Measurements from ENCODE around the gene FGD2.

The FGD2 gene, protein sequence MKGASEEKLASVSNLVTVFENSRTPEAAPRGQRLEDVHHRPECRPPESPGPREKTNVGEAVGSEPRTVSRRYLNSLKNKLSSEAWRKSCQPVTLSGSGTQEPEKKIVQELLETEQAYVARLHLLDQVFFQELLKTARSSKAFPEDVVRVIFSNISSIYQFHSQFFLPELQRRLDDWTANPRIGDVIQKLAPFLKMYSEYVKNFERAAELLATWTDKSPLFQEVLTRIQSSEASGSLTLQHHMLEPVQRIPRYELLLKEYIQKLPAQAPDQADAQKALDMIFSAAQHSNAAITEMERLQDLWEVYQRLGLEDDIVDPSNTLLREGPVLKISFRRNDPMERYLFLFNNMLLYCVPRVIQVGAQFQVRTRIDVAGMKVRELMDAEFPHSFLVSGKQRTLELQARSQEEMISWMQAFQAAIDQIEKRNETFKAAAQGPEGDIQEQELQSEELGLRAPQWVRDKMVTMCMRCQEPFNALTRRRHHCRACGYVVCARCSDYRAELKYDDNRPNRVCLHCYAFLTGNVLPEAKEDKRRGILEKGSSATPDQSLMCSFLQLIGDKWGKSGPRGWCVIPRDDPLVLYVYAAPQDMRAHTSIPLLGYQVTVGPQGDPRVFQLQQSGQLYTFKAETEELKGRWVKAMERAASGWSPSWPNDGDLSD

DNA sequence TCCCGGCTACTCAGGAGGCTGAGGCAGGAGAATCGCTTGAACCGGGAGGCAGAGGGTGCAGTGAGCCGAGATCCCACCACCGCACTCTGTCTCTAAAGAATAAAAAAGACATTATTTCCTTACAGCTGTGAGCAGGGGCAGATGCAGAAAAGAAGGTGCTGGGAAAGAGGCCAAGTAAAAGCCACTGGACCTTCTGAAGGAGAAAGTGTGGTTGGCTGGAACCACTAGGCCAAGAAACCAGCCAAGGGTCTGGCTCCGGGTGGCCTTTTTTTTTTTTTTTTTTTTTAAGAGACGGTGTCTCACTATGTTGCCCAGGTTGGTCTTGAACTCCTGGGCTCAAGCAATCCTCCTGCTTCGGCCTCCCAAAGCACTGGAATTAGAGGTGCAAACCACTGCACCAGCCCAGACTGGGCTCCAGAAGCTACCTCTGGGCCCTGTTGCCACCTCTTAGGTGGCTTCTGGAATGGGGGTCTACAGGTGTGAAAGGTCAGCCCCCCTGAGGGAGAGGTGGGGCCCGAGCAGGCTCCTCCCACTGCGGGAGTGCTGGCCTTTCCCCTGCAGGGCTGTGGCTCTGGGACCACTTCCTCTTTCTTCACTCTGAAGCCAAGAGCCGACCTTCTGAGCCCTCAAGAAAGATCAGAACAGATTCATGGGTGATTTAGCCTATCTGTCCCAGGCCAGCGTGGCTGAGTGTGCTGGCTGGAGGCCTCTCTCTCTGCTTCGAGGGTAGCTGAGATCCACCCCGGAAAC is at the start of gene FGD2:
Gene FGD2 (plus strand): TSS at position 595 of the 750 bp plus-strand sequence. CDS start 163 bp downstream, outside the sequence.
- H3K9me3 ChIP-seq (ENCODE audit: control insufficient read depth, insufficient read depth, low read depth, low read length), result no peaks in the 10 kb centered on the region
- TF ChIP-seq, protein P1, sequence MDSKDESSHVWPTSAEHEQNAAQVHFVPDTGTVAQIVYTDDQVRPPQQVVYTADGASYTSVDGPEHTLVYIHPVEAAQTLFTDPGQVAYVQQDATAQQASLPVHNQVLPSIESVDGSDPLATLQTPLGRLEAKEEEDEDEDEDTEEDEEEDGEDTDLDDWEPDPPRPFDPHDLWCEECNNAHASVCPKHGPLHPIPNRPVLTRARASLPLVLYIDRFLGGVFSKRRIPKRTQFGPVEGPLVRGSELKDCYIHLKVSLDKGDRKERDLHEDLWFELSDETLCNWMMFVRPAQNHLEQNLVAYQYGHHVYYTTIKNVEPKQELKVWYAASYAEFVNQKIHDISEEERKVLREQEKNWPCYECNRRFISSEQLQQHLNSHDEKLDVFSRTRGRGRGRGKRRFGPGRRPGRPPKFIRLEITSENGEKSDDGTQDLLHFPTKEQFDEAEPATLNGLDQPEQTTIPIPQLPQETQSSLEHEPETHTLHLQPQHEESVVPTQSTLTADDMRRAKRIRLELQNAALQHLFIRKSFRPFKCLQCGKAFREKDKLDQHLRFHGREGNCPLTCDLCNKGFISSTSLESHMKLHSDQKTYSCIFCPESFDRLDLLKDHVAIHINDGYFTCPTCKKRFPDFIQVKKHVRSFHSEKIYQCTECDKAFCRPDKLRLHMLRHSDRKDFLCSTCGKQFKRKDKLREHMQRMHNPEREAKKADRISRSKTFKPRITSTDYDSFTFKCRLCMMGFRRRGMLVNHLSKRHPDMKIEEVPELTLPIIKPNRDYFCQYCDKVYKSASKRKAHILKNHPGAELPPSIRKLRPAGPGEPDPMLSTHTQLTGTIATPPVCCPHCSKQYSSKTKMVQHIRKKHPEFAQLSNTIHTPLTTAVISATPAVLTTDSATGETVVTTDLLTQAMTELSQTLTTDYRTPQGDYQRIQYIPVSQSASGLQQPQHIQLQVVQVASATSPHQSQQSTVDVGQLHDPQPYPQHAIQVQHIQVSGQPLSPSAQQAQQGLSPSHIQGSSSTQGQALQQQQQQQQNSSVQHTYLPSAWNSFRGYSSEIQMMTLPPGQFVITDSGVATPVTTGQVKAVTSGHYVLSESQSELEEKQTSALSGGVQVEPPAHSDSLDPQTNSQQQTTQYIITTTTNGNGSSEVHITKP (tag by site-specific recombination; IDR thresholded peaks at IDR 0.05), result no peak
- TF ChIP-seq ZNF202 (tag by site-specific recombination; IDR thresholded peaks at IDR 0.05; ENCODE audit: borderline replicate concordance) (no peak), ZXDB (tag by site-specific recombination; IDR thresholded peaks at IDR 0.05) (no peak), ZBTB20 (tag by site-specific recombination; IDR thresholded peaks at IDR 0.05) (no peak), KLF10 (tag by site-specific recombination; IDR thresholded peaks at IDR 0.05) (no peak), ZNF624 (tag by site-specific recombination; IDR thresholded peaks at IDR 0.05) (no peak), ZNF560 (tag by site-specific recombination; IDR thresholded peaks at IDR 0.05; ENCODE audit: borderline replicate concordance) (no peak), SCRT2 (tag by site-specific recombination; IDR thresholded peaks at IDR 0.05) (no peak), IKZF3 (tag by site-specific recombination; IDR thresholded peaks at IDR 0.05) (no peak), TRIM28 (IDR thresholded peaks at IDR 0.05; ENCODE audit: borderline replicate concordance, low read length) (no peak), KLF16 (tag by site-specific recombination; IDR thresholded peaks at IDR 0.05) (no peak), ZBTB17 (tag by site-specific recombination; IDR thresholded peaks at IDR 0.05) (no peak)
- TF ChIP-seq, protein P2, sequence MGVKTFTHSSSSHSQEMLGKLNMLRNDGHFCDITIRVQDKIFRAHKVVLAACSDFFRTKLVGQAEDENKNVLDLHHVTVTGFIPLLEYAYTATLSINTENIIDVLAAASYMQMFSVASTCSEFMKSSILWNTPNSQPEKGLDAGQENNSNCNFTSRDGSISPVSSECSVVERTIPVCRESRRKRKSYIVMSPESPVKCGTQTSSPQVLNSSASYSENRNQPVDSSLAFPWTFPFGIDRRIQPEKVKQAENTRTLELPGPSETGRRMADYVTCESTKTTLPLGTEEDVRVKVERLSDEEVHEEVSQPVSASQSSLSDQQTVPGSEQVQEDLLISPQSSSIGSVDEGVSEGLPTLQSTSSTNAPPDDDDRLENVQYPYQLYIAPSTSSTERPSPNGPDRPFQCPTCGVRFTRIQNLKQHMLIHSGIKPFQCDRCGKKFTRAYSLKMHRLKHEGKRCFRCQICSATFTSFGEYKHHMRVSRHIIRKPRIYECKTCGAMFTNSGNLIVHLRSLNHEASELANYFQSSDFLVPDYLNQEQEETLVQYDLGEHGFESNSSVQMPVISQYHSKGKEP (tag by site-specific recombination; IDR thresholded peaks at IDR 0.05), result no peak
- TF ChIP-seq, protein P3, sequence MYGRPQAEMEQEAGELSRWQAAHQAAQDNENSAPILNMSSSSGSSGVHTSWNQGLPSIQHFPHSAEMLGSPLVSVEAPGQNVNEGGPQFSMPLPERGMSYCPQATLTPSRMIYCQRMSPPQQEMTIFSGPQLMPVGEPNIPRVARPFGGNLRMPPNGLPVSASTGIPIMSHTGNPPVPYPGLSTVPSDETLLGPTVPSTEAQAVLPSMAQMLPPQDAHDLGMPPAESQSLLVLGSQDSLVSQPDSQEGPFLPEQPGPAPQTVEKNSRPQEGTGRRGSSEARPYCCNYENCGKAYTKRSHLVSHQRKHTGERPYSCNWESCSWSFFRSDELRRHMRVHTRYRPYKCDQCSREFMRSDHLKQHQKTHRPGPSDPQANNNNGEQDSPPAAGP (tag by site-specific recombination; IDR thresholded peaks at IDR 0.05), result no peak
- TF ChIP-seq, protein P4, sequence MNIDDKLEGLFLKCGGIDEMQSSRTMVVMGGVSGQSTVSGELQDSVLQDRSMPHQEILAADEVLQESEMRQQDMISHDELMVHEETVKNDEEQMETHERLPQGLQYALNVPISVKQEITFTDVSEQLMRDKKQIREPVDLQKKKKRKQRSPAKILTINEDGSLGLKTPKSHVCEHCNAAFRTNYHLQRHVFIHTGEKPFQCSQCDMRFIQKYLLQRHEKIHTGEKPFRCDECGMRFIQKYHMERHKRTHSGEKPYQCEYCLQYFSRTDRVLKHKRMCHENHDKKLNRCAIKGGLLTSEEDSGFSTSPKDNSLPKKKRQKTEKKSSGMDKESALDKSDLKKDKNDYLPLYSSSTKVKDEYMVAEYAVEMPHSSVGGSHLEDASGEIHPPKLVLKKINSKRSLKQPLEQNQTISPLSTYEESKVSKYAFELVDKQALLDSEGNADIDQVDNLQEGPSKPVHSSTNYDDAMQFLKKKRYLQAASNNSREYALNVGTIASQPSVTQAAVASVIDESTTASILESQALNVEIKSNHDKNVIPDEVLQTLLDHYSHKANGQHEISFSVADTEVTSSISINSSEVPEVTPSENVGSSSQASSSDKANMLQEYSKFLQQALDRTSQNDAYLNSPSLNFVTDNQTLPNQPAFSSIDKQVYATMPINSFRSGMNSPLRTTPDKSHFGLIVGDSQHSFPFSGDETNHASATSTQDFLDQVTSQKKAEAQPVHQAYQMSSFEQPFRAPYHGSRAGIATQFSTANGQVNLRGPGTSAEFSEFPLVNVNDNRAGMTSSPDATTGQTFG (tag by site-specific recombination; IDR thresholded peaks at IDR 0.05; ENCODE audit: borderline replicate concordance), result no peak
- no peaks in the 10 kb centered on the region for H3K4me1 ChIP-seq (ENCODE audit: control insufficient read depth, insufficient read depth, low read length)
- CTCF ChIA-PET, result interaction anchor here (0.5 to 2.9 kb wide), 5 partner anchors 13 to 702 kb away, joined by 3 to 50 read pairs (median 3); no protein-coding TSS in a partner anchor
- no peaks in the 10 kb centered on the region for H3K36me3 ChIP-seq (ENCODE audit: control insufficient read depth in 2 of 2, insufficient read depth in 1 of 2, low read length in 2 of 2)
- H3K27ac ChIP-seq (ENCODE audit: extremely low read depth, low read depth, low read length), result no peak within 1 kb of the TSS
- no peak within 1 kb of the TSS for H3K4me3 ChIP-seq (ENCODE audit: low read depth, low read length)
- POLR2A ChIA-PET, result no interaction called here

Measured in HEK293 (cell line).